Measurements from ENCODE around the gene ANKRD10.
A peak's percentile ranks its signal among the peaks of the same experiment; 100 is the strongest.

ANKRD10 gene

DNA sequence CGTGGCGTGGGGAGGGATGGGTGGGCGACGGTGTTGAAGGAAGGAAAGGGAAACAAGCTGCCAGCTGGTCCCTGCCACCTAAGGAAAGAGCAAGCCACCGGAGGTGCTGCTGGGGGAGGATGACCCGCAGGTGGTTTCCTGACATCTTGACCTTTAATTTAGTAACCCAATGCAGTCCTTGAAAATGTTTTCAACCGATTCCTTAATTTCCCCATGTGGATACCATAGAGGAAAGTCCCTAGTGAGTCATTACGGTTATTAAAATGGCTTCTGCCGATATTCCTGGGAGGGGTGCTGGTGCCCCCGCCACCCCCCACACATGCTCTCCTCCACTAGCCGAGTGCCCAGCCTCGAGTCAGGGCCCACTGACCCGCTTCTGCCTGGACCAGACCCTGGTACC is 6.3 kb upstream of the ANKRD10 start:
- H3K4me3 ChIP-seq (ENCODE audit: low read depth, low read length): no peak overlapping the region
- no peak for DNase-seq (ENCODE audit: low read depth)

DNA sequence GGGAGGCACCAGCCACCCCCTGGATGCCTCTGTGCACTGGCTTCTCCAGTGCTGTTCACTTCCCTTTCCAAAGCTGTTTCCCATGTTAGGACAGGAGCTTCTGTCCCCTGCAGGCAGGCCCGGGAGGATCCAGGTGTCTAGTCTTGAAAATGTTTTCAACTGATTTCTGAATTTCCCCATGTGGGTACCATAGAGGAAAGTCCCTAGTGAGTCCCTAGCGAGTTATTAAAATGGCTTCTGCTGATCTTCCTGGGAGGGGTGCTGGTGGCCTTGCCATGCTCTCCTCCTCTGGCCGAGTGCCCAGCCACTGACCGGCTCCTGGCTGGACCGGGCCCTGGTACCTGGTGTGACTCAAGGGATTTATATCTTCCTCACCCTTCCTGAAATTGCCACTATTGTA is 5.2 kb upstream of the ANKRD10 start:
- H3K4me3 ChIP-seq (ENCODE audit: low read depth, low read length): no peak overlapping the region
- no peak for DNase-seq (ENCODE audit: low read depth)

DNA sequence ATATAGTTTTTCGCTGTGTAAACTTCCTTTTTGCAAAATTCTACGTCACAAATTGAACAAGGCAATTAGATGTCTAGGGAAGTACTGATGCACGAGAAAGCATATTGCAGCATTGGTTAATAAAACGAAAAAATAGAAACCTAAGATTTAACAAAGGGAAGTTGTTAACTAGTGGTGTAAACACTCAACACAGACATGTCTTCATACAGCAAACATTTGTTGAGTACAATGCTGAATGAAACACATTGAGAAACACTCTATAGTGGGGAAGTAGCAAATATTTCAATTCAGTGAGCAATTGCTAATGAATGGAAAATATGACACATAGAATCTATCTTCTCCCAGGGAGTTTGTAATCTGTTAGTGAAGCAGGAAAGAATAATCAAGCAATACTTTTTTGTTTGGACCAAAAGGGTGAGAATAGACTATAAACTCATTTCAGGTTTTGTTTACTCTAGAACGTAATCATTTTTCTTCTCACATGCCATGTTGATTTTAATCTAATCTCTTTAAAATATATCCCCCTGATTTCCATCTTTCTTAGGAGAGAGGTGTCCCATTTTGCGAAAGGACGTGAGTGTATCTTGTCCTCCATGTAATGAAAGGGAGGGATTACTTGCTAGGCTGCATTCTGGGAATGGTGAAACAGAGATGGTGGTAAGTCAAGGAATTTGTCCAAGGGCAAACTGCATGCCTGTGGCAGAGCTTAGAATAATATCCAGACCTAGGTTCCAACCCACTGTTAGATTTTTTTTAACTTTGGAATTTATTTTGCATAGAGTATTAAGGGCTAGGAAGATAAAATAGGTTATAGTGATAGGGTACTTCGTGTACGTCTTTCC is 1.7 kb upstream of the ANKRD10 start:
- H3K4me3 ChIP-seq (ENCODE audit: low read depth, low read length): peak overlapping the region; percentile 93
- peak; percentile 21 for DNase-seq (ENCODE audit: low read depth)

DNA sequence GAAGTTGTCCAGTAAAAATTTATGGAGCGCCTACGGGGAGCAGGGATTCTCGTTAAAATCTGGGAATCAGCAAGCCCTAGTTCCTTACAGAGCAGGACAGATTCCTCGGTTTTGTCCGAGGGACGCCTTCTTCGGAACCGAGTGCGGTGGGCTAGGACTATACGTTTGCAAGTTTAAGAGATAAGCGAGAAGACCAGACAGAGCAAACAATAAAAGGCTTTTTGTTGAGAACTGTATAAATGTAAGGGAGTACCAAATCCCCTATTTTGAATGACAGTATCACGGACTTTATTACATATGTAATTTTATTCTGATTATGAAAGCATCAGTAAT is 971 bp upstream of the ANKRD10 start:
- peak overlapping the region; percentile 93 for H3K4me3 ChIP-seq (ENCODE audit: low read depth, low read length)
- no peak for DNase-seq (ENCODE audit: low read depth)

DNA sequence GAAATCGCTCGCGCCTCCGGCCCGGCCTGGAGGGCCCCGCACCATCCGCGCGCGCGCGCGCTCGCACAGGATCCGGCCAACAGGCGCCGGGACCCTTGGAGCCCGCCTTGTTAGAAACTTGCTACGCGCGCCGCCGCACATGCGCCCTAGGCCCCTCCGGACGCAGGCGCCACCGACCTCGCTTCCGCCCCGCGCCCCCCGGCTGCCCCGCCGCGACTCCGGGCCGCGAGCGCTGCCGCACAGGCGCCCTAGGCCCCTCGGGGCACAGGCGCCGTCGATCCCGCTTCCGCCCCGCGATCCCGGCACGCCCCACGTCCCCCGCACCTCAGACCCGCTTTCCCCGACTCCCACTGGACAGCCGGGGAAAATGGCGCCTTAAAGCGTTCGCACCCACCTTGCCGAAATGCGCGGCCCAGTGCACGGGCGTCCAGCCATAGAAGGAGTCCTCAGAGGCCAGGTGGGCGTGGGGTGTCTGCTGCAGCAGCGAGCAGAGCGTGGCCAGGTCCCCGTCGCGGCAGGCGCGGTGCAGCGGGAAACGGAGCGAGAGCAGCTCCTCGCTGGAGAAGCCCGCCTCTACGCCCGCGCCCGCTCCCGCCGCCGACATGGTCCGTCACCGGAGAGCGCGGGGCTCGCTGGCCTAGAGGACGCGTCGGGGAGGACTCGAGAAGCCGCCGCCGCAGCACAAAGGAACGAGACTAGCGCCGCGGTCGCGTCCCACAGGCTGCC is 375 bp downstream of the ANKRD10 start:
- H3K4me3 ChIP-seq (ENCODE audit: low read depth, low read length): peak overlapping the region; percentile 93
- peak; percentile 41 for DNase-seq (ENCODE audit: low read depth)

DNA sequence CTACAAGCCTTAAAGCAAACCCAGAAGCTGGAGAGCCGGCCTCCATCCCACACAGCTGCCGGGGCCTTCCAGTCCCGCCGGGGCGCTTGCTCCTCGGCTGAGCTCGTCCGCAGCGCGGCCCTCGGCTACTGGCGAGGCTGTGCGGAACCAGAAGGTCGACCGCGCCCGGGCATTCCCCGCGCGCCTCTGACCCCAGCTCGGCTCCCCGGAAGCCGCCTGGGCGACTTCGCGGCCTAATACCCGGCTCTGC is 863 bp downstream of the ANKRD10 start:
- no peak for DNase-seq (ENCODE audit: low read depth)

DNA sequence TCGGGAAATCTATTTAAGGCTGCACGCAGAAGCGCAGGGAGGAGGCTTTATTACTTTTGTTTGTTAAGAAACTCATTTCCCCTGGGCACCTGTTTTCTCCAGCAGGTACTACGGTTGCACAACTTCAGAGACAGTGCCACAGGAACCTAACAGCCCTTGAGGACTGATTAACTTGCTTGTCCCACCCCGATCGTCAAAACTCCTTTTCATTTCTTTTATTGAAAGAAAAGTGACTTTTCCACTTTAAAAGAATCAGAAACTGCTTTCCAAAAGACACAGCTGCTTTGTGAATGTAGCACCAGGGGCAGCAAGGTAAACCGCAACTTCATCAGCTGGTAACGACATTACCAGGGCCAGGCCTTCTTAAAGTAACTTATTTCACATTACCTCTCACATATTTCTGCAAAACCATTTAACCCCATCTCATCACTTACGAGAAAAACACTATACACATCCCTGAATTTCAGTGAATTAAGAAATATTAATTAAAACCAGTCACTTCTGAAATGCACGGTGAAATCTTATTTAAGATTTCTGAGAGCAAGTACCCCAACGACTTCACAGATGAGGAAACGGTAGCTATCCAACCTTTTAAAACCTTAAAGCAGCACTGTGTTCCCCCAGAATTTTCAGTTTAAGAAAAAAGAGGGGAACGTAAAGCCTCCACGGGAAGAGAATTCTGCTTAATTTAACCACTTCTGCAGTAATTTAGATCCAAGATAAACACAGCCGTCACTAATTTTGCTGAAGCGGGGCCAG is 1.4 kb downstream of the ANKRD10 start:
- H3K4me3 ChIP-seq (ENCODE audit: low read depth, low read length): peak overlapping the region; percentile 93
- no peak for DNase-seq (ENCODE audit: low read depth)

More for the DNA sequence above, 863 bp downstream of the ANKRD10 start:
- H3K4me3 ChIP-seq (ENCODE audit: low read depth, low read length): peak overlapping the region; percentile 93

DNA sequence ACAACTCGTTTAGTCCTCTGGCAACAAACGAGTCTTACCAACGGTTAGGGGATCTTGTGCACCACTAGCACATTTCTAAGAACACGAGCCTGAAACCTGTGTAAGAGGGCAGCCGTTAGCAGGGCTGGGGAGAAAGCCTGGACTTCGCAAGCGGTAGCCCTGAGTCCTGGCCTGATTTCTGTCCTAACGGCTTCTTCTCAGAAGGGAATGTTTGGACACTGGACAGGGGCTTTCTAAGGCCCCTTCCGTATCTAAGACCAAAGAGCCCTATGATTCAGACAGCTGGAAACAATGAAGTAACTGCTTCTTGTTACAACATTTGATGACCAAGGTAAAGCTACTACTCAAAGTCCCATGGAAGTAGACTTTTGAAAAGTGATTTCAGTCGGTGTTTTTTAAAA is 2.2 kb downstream of the ANKRD10 start:
- H3K4me3 ChIP-seq (ENCODE audit: low read depth, low read length): peak overlapping the region; percentile 93
- DNase-seq (ENCODE audit: low read depth): peak; percentile 20

DNA sequence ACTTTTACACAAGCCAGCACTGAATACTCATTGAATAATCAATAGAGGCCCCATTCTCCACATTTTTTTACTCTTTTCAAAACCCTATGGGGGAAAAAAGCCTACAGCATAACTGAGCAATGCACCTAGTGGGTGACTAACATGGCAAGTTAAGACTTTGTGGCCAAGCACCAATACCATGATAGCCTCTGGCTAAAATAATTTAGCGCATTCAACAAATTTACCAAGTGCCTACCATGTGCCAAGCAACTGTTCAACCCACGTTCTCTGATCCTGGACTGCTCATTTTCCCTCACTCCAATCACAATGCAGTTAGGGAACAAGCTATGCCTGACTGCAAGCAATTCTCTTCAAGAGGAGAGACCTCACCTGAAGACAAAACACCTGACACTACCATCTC is 3.0 kb downstream of the ANKRD10 start:
- H3K4me3 ChIP-seq (ENCODE audit: low read depth, low read length): peak overlapping the region; percentile 93

DNA sequence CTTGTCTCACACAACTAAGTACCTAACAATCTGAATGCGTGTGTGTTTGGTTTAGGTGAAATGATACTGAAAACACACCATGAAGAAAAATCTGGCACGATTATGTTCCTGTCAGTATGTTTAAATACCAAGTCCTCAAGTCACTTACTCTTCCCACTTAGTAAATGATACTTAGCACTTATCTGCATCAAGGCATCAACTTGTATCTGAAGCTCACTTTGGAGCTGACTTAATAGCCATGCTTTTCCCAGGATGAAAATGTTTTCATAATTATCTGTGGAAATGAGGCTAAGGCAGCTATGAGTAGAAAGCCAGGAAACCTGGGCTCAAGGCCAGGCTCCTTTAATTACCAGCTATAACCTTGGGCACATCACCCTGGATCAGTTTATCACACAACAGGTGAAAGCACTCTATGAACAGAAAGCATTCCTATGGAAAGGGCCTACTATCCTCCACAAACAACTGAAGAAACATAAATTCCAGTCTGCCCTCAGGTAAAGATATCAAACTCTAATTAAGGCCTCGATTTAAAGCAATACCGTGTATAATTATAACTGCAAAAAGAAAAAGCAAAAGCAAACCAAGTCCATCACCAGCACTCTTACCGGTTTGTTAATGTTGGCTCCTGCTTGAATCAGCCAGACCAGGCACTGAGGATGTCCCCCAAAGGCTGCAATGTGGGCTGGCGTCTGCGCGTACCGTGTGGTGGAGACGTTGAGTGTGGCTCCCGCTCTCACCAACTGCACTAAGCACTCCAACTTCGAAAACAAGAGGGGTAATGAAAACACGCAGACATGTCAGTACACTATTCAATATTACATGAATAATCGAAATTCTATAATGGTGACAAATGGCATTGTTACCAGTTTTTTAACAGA is 4.6 kb downstream of the ANKRD10 start:
- no peak for DNase-seq (ENCODE audit: low read depth)
- no peak overlapping the region for H3K4me3 ChIP-seq (ENCODE audit: low read depth, low read length)

More for the DNA sequence above, 3.0 kb downstream of the ANKRD10 start:
- no peak for DNase-seq (ENCODE audit: low read depth)

DNA sequence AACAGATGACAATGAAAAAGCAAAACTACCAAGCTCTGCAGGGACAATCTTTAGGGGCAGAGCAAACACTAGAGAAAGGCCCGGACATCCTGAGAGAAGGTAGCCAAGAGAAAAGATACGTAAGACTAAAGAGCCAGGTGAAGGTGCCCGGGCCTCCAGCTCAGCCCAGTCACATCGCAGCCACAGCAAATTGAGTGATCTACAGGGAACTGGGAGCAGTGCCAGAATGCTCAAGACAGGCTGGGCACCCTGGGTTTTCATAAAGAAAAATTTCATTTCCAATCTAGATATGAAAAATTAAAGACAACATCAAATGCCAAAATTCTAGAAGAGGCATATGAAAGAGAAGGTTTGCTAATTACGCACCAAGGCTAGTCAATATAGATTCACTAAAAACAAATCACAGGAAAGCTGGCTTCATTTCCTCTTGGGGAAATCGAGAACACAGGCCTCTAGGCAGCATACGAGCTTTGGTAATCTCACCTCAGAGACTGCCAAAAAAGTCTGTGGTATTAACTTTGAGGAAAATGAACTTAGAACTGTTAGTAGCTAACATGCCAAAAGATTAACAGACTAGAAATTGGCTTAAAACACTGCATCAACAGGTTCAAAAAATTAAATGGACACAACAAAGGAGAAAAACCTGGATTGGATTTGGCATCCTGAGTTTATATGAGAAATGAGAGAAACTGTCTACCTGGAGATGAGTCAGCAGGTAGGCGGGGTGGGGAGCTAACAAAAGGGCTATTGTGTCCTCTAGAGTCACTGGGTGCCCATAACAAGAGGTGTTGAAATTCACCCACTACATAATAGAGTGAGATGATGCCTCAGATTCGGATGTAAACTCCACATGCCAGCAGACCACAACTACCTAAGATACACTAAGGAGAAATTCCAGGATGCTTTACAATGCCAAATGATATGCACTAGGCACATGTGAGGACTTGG is 6.6 kb downstream of the ANKRD10 start:
- DNase-seq (ENCODE audit: low read depth): no peak

DNA sequence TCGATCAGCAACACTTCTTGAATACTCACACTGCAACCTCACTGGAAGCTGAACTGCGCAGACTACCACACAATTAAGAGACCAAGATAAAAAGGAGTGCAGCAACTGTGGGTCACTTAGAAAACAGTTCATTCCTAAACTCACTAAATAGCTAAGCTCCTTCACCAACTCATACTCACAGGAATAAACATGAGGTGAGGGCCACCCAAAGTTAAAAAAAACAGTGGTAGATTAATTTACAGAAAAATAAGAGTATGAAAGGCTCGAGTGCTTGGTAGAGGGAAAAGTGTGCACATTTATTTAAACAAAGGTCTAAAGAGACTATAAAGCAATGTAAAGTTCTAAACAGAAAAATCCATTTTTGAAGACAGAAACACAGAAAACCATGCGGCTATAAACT is 7.6 kb downstream of the ANKRD10 start:
- DNase-seq (ENCODE audit: low read depth): no peak
- H3K4me3 ChIP-seq (ENCODE audit: low read depth, low read length): no peak overlapping the region

More for the DNA sequence above, 6.6 kb downstream of the ANKRD10 start:
- no peak overlapping the region for H3K4me3 ChIP-seq (ENCODE audit: low read depth, low read length)

DNA sequence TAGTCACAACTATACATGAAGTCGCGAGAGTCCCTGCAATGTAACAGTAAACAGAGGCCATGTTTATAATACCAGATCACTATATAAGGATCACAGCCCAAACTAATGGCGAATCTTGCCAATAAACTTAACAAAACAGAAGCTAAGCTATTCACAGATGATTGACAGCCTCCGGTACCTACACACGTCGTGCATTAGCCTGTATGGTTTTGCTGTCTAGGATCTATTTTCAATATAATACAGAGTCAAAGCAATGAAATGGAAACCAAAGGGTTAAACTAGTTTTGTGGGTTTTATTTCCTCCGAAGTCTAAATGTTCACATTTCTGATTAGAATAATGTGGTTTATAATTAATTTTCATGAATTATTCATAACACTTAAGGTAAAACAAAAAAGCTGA is 10.1 kb downstream of the ANKRD10 start:
- H3K4me3 ChIP-seq (ENCODE audit: low read depth, low read length): no peak overlapping the region
- DNase-seq (ENCODE audit: low read depth): no peak

DNA sequence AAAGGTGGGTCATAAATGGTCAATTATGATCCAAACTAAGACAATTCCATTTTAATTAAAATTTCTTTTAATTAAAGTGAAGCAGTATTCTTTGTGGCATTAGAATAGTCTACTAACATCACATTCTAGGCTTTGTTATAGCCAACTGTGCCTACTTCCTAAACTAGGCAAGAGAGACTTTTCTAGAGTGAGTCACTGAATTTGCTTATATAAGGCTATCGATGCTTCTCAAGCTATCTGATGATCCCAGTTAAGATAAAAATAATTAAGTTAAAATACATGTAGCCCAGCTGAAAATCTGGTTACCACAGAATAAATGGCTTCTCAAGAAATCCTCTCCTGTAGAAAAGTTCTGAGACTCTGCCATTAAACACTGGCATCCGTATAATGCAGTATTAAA is 12.5 kb downstream of the ANKRD10 start:
- no peak for DNase-seq (ENCODE audit: low read depth)
- H3K4me3 ChIP-seq (ENCODE audit: low read depth, low read length): no peak overlapping the region

DNA sequence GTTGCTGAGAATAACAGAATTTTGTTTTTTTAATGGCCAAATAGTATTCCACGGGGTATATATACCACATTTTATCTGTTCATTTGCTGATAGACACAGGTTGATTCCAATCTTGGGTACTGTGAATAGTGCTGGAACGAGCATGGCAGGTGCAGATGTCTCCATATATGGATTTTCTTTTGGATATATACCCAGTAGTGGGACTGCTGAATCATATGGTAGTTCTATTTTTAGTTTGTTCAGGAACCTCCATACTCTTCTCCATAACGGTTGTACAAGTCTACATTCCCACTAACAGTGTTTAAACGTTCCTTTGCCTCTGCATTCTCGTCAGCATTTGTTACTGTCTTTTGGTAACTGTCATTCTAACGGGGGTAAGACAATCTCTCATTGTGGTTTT is 17.3 kb downstream of the ANKRD10 start:
- H3K4me3 ChIP-seq (ENCODE audit: low read depth, low read length): no peak overlapping the region
- DNase-seq (ENCODE audit: low read depth): no peak

DNA sequence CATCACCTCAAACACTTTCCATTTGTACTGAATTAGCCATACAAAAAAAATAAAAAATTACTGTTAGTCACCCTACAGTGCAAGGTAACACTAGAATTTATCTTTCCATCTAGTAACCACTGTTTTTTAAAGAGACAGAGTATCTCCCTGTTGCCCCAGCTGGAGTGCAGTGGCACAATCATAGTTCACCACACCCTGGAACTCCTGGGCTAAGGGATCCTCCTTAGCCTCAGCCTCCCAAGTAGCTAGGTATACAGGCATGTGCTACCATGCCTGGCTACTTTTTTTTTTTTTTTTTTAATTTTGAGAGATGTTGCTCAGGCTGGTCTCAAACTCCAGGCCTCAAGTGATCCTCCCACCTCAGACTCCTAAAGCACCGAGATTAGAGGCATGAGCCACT is 17.9 kb downstream of the ANKRD10 start:
- no peak overlapping the region for H3K4me3 ChIP-seq (ENCODE audit: low read depth, low read length)
- no peak for DNase-seq (ENCODE audit: low read depth)

DNA sequence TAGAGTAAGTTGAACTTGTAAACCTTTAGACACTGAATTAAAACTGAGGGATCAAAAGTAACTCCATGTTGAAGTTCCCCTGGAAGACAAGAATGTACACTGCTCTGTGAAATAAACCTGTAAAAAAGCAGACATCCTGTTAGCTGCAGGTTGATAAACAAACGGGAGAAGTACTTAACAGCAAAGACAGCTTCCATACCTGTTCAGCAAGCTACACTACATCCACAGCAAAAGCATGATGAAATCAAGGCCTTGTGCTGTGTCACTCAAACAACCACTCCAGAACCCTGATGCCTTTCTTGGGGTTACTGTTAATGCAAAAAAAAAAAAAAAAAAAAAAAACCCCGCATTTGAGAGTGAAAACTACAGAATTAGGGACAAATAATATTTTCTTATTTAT is 20.8 kb downstream of the ANKRD10 start:
- no peak overlapping the region for H3K4me3 ChIP-seq (ENCODE audit: low read depth, low read length)
- DNase-seq (ENCODE audit: low read depth): no peak

DNA sequence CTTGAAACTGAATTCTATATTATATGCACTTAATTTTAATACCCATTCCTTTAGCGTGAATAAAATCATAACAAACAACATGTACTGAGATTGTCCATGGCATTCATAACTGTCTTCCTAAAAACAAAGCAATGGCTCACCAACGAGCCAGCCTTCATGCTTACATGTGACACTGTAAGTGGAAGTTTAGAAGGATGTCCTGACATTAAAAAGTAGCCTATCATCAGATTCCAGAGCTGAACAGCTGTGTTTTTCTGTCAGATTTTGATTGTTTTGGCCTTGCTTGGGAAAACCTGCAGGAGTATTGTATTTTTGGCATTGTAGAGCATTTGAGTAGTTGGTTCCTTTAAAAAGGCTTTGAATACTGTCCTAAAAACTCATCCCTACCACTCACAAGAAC is 21.3 kb downstream of the ANKRD10 start:
- no peak overlapping the region for H3K4me3 ChIP-seq (ENCODE audit: low read depth, low read length)
- DNase-seq (ENCODE audit: low read depth): no peak

Data from skeletal muscle cell (primary cell).